Measurements from ENCODE around the gene CFAP91.

The CFAP91 gene

GRCh38 chr3:119733812-119734211, 31.0 kb downstream of the CFAP91 start:
- Histone ChIP-seq H3K9me3 (ENCODE audit: control insufficient read depth, insufficient read depth, low read depth, low read length) (no peaks in the 10 kb centered on the region), H3K4me3 (ENCODE audit: low read depth, low read length) (no peak overlapping the region), H3K36me3 (ENCODE audit: control insufficient read depth in 2 of 2, insufficient read depth in 1 of 2, low read length in 2 of 2) (no peaks in the 10 kb centered on the region), H3K4me1 (ENCODE audit: control insufficient read depth, insufficient read depth, low read length) (no peaks in the 10 kb centered on the region), H3K27ac (ENCODE audit: extremely low read depth, low read depth, low read length) (no peak overlapping the region)
- ChIA-PET CTCF (no interaction called here), POLR2A (no interaction called here)
- TF ChIP-seq TCF7L2 (IDR thresholded peaks at IDR 0.05; ENCODE audit: borderline replicate concordance, low read depth, low read length): no peak

- CTCF ChIA-PET: no interaction called here
- Histone ChIP-seq H3K27ac (ENCODE audit: extremely low read depth, low read depth, low read length) (no peak overlapping the region), H3K9me3 (ENCODE audit: control insufficient read depth, insufficient read depth, low read depth, low read length) (no peaks in the 10 kb centered on the region), H3K4me1 (ENCODE audit: control insufficient read depth, insufficient read depth, low read length) (no peaks in the 10 kb centered on the region), H3K36me3 (ENCODE audit: control insufficient read depth in 2 of 2, insufficient read depth in 1 of 2, low read length in 2 of 2) (no peaks in the 10 kb centered on the region), H3K4me3 (ENCODE audit: low read depth, low read length) (no peak overlapping the region)
- POLR2A ChIA-PET: no interaction called here
- TF ChIP-seq CTCF (tag by site-specific recombination; IDR thresholded peaks at IDR 0.05): no peak
- TF ChIP-seq KLF16 (tag by site-specific recombination; IDR thresholded peaks at IDR 0.05): no peak
- no peak for TF ChIP-seq ZBTB10 (tag by site-specific recombination; IDR thresholded peaks at IDR 0.05)
- TF ChIP-seq ZNF404 (tag by site-specific recombination; IDR thresholded peaks at IDR 0.05): no peak
- TF ChIP-seq ZNF302 (tag by site-specific recombination; IDR thresholded peaks at IDR 0.05; ENCODE audit: low read depth): no peak
- no peak for TF ChIP-seq PRDM6 (tag by site-specific recombination; IDR thresholded peaks at IDR 0.05)
- TF ChIP-seq ZNF416 (tag by site-specific recombination; IDR thresholded peaks at IDR 0.05): no peak
- no peak for TF ChIP-seq HOXC10 (CRISPR knock-in tag; IDR thresholded peaks at IDR 0.05)
- TF ChIP-seq ZNF518A (tag by site-specific recombination; conservative IDR thresholded peaks at IDR 0.05; ENCODE audit: low read depth): no peak
- TF ChIP-seq ZNF157 (tag by site-specific recombination; IDR thresholded peaks at IDR 0.05): no peak
- no peak for TF ChIP-seq ZNF558 (tag by site-specific recombination; IDR thresholded peaks at IDR 0.05)
These were observed 35.9 kb downstream of the CFAP91 start for GRCh38 chr3:119738741-119739140.
